DMS114 treated with DMSO at 0.1 percent for 48 hours (cell line): ENCODE data around the gene AFAP1L2.

ENCODE experiments used
- DNase-seq: peaks from one replicate; lab custom pipeline; 2025; ENCODE audit not compliant: unreplicated experiment; lab: John Stamatoyannopoulos, UW

Gene AFAP1L2

GRCh38 chr10:114412907-114413797, 8.8 kb upstream of the AFAP1L2 start:
- no peak for DNase-seq

GRCh38 chr10:114408968-114409444, 4.7 kb upstream of the AFAP1L2 start:
- DNase-seq = no peak

DNA sequence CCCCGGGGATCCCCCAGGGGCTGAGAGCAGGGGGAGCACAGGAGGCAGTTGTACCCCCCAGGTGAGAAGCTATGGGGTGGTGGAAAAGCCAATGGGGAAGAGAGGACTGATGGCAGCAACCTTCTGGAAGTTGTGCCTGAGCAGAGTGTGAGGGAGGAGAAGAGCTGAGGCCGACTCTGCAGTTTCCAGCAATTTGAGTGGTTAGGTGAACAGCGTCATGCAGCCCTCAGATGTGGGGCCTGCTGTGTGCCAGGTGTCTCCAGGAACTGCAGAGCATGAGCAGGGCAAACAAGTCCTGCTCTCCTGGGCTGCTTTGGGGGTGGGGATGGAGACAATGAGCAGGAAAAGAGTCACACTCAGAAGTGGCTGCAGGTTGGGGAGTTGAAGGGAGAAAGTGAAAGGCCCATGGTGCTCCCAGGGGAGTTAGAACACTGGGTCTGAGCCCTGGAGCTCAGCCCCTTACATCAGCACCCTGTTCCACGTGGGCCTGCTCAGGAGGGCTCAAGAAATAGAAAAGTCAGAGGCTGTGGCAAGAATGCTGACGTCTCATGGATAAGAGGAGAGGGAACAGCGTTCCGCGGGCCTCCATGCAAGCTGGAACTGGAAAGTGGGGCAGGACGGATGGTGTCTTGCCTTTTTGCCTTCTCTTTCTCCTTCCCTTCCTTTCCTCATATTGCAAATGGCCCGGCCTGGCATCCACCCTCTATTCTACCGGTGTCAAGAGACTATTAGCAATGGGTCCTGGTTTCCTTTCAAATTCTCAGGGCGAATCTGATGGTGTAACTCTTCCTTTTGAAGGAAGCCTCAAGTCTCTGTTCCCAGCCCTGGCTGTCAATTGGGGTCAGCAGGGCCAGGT, 4.0 kb upstream of the AFAP1L2 start:
- no peak for DNase-seq

- no peak for DNase-seq
These were observed 2.2 kb upstream of the AFAP1L2 start for GRCh38 chr10:114406455-114406854.

- DNase-seq = no peak
These were observed 679 bp upstream of the AFAP1L2 start for GRCh38 chr10:114405011-114405350.

DNA sequence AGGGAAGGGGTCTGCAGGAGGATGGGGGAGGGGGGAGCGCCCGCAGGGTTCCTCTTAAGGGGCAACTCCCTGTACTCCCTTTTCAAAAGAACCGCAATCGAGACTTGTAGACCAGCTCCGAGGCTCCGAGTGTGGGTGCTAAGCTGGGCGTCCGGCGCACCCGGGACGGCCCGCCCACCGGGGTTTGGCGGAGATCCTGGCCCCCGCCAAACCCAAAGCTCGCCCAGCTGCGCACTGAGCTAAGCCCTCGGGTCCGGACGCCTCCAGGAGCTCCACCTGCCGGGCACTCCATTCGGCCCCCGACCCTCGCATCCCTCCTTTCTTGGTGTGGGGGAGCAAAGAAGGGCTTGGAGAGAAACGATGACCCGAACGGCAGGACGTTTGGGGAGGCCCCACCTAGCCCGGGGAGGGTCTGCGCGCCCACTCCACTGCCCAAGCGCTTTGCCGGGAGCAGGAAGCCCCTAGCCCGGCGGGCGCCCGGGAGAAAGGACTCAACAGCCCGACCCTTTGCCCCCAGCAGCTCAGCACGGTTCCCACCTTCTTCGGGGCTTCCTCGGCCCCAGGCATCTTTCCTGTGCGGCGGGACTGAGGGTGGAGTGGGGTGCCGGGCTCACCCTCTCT, 651 bp downstream of the AFAP1L2 start:
- no peak for DNase-seq

GRCh38 chr10:114402871-114403540, 1.3 kb downstream of the AFAP1L2 start:
- no peak for DNase-seq

DNA sequence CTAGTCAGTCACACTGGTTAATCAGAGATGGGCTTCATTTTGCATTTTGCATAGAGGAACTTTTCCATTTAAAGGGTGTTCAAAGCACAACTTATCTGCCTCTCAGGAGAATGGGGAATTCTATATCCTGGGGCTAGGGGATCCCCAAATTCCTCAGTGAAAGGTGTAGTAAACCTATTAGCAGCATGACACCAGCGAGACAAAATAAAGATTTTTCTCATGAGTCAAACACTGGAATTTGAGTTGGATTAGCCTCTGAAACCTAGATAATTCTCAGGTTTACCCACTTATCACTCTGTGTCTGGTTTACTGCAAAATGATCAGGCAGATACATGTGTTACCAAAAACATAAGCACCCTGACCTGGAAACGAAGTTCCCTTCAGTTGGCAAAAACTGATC, 2.1 kb downstream of the AFAP1L2 start:
- DNase-seq = no peak

DNA sequence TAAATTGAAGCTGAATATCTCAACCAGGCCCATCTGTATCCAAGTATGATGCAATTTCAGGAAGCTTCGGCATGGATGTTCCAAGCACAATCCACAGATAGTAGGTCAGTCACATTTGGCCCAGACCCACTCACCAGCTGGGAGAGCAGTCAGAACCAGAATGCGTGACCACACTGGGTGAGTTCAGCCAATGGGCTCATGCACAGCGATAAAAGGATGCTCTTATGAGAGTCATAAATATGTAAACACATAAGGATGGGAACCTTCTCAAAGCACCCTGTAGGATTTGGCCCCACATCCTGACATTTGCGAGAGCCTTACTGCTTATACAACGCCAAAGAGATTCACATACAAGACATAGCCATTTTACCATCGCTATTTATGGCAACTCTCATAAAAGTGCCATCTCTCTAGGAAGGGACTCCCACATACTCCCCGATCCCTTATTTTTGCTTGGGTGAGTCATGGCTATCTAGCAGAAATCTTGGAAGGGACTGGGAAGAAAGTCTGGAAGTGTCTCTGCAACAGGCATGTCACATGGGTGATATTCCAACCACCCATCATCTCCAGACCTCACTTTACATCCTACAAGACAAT, 3.0 kb downstream of the AFAP1L2 start:
- no peak for DNase-seq

DNA sequence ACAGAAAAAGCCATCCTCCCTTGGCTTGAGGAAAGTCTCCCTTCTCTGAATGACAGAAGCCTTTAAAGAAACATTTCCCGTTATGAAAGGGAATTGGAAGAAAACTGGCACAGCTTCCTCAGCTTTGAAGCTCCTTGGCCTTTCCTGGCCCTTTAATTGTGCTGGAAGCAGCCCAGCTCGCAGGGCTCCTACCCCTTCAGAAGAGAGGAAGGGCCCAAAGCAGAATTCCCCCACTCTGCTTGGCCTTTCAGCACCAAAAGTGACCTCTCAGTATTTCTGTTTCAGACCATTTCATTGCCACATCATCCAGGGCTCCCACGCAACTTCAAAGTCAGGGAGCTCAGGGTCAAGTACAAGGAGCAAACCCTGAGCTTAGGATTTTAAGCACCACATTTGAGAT, 4.2 kb downstream of the AFAP1L2 start:
- DNase-seq = no peak

GRCh38 chr10:114399576-114399975, 4.7 kb downstream of the AFAP1L2 start:
- DNase-seq = no peak

DNA sequence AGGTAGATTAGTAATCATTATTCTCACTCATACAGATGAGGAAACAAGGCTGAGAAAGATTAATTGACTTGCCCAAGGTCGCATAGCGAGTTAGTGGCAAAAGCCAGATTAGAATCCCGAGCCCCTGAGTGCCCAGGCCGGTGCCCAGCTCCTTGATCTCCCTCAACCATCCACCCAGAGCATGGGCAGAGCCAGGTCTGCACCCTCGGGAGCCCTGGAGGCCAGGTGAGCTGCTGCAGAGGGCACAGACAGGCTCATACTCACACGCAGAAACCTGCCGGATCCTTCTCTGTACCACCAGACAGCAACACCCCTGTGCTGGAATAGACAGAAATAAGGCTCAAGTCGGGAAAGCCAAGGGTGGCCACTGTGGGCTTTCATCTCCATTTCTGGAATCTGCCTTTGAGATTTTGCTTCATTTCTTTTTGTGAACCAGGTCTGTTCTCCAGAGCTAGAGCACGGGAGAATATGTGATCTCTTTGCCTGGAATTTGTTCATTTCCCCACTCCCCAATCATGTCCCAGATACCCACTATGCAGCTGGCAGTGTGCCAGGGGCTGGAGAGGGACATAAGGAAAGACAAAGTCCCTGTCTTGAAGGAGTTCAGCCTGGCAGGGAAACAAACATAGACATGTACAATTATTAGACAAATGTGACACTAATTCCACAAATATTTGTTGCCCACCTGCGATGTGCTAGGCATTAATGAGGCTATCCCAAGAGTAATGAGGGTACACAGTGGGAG, 5.5 kb downstream of the AFAP1L2 start:
- no peak for DNase-seq

DNA sequence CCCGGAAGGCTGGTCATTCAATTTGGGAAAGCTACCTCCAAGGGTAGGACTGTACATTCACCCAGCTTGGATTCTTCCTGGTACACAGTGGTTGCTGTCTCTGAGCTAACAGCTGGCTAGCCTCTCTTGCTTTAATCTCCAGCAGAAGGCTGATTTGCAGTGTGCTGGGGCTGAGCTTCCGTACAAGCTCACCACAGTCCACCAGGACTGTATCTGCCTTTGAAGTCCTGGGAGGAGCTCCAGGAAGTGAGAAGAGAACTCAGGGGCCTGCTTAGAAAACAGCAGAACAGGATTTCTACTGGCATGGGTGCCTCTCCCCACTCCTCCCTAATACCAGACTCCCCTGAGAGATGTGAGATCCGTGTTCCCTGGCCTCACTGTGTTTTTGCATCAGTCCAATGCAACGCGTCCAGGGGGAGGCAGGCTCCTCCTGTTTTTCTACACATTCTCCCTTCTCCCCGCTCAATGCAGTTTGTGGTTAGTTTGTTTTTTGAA, 6.6 kb downstream of the AFAP1L2 start:
- no peak for DNase-seq

- no peak for DNase-seq
These were observed 7.8 kb downstream of the AFAP1L2 start for GRCh38 chr10:114396464-114396863.

DNA sequence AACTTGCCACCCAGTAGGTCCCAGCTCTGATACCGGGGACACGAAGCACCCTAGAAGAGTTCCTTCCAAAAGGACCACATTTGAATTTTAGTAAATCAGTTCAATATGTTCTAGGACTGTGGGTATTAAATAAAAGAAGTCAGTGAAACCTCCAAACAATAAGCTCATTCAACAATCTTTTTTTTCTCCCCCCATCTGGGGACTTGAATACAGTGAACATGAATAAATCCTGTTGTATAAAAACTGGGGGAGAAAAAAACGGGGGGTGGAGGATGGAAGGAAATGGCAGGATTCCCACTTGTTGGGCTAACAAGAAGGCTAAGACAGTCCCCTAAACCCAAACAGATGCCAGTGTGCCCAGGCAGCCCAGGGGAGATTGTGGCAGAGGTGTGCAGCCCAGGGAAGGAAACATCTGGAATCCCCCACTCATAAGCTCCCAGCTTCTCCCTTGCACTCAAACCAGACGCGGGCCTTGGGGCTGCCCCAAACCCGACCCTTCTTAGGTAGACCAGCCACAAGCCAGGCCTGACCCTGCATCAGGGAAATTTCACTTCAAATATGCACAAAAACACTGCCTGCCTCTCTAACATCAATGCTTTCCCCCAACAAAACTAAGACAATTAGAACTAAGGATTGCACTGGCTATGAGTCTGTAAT, 8.8 kb downstream of the AFAP1L2 start:
- DNase-seq = no peak

DNA sequence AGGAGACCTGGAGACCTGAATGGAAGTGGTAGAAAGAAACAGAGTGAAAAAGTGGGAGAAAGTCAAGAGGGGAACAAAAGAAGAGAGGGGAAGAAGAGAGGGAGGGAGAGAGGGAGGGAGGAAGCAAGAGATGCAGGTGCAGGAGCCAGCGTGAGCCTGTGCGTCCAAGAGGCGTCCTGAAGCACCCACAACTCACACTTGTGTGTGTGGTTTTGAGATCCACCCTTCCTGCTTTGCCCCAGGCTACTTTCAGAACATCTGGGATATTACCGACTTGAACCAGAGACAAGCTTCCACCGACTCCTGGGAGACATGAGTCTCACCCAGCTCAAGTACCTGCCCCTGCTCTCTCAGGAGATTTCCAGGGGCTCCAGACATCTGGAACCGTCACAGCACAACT, 9.8 kb downstream of the AFAP1L2 start:
- DNase-seq = no peak

- no peak for DNase-seq
These were observed 10.4 kb downstream of the AFAP1L2 start for GRCh38 chr10:114393886-114394285.

- DNase-seq = no peak
These were observed 10.8 kb downstream of the AFAP1L2 start for GRCh38 chr10:114393482-114393881.

GRCh38 chr10:114392112-114392835, 12.0 kb downstream of the AFAP1L2 start:
- DNase-seq = no peak
